ENCODE results near the gene SH3BP4.

Gene SH3BP4

DNA sequence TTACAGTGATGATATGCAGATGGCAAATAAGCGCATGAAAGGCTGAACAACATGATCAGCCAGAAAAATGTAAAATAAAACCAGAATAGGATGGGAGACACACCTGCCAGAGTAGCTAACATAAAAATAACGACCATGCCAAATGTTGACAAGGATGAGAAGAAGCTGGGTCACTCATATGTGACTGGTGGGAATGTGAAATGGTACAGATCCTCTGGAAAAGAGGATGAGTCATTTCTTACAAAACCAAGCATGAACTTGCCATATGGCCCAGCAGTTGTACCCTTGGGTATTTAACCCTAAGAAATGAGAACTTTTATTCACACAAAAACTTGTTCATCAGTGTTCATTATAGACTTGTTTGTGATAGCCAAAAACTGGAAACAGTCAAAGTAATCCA, 143.8 kb downstream of the SH3BP4 start:
- no peak for DNase-seq

DNA sequence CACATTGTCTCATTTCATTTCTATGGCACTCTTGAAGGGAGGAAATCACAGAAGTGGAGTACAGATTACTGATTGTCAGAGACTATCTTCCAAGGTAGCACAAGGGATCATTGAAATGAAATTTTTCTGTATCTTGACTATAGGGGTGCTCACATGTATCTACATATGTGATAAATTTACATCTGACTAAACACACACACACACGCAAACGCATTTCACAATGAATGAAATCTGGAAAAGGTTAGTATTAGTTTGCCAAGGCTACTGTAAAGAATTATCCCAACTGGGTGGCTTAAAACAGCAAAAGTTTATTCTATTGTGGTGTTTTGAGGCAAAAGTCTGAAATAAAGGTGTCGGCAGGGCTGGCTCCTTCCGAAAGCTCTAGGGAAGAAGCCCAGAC, 144.6 kb downstream of the SH3BP4 start:
- no peak for DNase-seq

DNA sequence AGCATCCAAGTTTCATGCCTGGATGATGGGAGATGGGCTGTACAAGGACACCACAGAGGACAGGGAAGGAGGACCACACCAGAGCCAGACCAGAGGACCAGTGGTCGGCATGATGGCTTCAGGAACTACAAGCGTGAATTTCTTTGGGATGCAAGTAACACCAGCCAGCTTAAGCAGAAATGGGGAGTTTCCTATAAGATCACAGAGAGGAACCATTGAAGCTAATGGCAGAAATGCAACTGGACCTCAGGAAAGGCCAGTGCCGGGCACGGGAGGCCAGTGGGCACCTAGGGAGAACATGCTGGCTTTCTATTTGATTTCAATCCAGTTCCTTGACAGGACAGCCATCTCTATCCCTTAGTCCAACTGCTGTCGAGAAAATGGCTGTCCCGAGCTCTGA, 145.4 kb downstream of the SH3BP4 start:
- no peak for DNase-seq

DNA sequence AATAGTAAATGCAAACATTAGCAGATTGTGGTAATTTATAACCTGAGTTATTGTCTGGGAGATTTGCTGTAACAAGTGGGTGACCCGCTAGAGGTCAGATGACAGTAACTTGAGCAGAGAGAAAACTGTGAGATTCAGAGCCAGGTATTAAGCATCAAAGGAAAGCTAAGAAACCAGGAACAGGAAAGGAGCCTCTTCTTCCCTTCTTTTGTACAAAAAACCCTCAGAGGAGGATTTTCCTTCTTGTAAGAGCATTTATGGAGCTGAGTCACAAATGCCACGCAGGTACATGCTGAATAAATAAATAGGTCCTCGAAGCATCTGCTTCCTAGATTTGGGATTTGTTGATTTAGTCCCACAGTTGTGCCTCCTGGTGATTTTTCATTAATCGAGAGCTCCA, 146.5 kb downstream of the SH3BP4 start:
- no peak for DNase-seq

DNA sequence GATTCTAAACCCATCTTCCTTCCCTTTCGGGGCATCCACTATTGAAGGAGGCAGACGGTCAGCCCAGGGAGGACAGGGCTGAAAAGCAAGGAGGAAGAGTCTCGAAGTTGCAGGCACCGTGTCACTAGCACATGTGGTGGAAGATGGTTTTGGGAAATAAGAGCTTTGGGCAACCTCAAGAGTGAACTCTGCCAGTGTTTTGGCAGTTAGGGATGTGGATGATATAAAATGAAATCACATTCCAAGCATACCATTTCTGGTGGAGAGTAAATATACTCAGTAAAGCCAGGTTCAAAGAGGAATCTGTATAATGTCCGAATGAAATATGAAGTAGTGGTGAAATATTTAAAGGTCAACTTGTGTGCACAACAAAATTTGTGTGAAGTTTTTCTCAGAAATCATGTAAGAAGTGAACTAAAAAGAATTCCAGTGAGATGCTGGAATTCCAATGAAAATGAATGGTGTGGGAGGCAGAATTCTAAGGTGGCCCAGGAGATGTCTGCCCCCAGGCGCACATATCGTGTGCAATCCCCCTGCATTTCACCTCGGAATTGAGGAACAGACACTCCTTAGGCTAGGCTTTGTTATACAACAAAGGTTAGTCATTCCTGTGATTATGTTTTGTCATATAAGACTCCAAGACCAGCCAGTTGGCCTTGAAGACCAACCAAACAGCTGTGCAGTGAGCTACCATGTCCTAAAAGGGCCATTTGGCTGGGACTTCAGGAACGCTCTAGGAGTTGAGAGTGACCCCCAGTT, 147.1 kb downstream of the SH3BP4 start:
- no peak for DNase-seq

DNA sequence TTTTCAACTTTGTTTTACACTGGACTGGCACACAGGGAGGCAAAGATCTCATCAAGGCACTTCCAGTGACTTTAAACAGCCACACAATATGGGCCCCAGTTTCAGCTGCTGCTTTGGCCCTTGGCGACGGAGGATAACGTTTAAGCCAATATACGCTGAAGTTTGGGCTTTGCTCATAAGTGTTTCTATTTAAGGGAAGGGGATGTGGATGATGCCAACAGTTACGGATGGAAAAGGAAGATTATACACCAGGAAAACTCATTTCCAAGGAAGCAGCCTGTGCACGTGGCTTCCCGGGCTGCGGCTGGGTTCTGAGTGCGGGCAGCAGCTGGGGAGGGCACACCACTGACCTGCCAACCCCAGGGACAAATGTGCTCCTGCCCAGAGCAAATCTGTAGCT, 151.1 kb downstream of the SH3BP4 start:
- DNase-seq: no peak
